Stimulated activated CD8-positive, alpha-beta memory T cell treated with anti-CD3 and anti-CD28 coated beads, Interleukin-15, amount 100 ng/mL, for 24 hours (primary cell): ENCODE measurements around the gene ELAC1.
"Not testable (repeated sequence)": the region's sequence is repeated elsewhere in the genome, so short reads cannot be mapped to it uniquely, and the experiment has no call there.

Experiments used
- DNase-seq: peaks from one replicate; pipeline ENCODE4 v3.0.0-alpha.2; 2020; ENCODE audit warnings: low read depth

Gene ELAC1, protein sequence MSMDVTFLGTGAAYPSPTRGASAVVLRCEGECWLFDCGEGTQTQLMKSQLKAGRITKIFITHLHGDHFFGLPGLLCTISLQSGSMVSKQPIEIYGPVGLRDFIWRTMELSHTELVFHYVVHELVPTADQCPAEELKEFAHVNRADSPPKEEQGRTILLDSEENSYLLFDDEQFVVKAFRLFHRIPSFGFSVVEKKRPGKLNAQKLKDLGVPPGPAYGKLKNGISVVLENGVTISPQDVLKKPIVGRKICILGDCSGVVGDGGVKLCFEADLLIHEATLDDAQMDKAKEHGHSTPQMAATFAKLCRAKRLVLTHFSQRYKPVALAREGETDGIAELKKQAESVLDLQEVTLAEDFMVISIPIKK

DNA sequence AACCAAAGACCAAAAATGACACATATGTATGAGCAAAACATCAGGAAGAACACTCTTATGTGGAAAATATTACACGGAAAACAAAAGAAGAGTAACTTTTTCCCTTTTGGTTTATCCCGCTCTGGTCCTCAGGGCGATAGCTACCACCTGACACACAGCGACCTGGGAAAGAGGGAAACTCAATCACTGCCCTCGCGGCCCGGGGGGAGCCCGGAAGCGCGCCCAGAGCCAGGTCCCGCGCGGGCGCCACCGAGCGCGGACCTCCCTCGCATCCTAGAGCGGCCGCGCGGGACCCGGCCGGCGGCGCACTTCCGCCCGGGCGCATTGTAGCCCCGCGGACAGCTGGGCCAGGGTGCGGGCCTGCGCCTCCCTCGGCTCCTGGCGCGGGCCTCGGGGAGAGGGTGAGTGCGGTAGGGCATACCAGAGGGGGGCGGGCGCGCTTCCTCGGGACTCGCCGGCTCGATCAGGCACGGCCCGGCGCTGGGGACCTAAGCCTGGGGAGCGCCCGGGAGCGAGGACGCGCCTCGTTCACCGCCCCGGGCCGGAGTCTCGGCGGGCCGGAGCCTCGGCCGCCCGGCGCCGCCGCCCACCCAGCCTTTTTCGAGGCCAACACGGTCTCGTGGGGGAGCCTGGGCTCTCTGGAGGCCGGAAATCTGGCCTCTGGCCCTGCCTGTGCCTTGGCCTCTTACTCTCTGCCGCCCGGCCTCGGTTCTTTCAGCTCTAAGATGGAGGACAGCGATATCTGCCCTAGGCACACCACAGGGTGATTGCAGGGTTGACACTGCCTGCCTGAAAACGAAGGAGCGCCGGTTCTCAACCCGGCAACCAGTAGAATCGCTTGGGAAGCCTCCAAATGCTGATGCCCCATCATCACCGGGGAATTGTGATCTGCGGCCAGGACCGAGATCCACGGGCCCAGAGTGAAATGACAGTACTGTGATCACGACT, at the start of gene ELAC1:
Gene ELAC1 (plus strand): TSS at position 327 of the 948 bp plus-strand sequence. CDS start 6,365 bp downstream, outside the sequence.
- DNase-seq, result peak; percentile 47

DNA sequence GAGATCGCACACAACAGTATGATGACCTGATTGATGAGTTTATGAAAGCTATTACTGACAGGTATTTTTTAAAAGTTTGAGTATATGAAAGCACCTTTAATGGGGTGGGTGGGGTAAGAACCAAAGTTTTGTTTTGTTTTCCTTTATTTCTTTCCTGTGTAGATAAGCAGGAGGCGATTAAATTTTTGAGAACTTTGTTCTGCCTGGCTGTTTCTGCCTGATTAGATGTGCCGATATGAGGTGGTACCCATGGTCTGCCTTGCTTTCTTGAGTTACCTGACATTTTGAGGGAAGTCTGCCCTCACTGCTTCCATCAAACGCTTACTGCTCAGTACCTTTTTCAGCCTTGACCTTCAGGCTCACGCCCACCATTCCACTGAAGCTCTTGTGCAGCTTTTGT, 49.7 kb upstream of the ELAC1 start:
- no peak for DNase-seq

DNA sequence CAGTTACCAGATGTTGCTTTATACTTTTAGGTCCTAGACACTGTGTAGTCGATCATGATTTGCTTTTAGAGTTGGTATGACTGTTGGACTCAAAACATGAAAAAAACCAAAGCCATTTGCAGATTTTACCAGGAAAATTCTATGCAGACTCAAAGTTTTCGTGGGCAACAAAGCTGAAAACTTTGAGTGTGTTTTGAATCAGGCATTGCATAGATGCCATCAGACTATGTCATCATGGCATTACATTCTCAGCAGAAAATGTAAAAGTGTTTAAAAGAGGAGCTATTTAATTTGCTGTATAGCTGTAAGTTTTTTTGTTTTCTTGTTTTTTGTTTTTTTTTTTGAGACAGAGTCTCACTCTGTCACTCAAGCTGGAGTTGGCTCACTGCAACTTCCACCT, 43.5 kb upstream of the ELAC1 start:
- no peak for DNase-seq

DNA sequence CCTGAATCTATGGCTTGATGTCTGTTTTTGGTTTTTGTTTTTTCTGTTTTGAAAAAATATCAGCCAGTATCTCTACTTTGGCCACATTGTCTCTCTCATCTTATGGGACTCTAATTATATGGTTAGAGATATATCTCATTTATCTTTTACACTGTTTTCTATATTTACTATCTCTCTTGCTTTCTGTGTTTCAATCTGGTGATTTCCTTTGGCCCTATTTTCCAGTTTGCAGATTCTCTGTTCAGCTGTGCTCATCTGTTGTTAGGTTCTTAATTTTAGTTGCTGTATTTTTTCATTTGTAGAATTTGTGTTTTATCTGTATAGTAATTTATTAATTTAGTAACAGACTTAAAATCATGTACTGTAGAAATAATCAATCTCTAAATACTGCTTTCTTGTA, 41.3 kb upstream of the ELAC1 start:
- no peak for DNase-seq

DNA sequence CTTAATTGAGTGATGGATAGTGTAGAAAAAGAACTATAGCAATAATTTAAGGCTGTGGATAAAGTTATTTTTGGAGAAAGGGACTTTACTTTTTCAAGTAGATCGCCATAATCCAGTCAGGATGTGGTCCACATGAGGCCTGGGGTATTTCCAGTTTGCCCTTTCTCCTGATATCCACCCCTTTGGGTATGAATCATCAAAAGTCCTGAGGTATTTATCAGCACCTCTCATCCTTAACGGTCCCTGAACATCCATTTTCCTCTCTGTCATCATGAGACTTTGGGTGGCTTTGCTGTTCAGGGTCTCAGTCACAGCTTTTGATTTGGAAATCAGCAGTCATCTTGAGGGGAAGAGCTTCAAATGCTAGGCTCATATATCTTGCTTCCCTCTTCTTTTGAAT, 39.3 kb upstream of the ELAC1 start:
- DNase-seq, result no peak

DNA sequence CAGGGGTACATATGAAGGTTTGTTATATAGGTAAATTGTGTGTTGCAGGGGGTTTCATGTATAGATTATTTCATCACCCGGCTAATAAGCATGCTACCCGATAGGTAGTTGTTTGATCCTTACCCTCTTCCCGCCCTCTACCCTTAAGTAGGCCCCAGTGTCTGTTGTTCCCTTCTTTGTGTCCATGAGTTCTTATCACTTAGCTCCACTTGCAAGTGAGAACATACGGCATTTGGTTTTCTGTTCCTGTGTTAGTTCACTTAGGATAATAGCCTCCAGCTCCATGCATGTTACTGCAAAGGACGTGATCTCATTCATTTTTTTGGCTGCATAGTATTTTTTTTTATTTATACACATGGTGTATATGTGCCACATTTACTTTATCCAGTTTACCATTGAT, 34.2 kb upstream of the ELAC1 start:
- DNase-seq, result no peak

DNA sequence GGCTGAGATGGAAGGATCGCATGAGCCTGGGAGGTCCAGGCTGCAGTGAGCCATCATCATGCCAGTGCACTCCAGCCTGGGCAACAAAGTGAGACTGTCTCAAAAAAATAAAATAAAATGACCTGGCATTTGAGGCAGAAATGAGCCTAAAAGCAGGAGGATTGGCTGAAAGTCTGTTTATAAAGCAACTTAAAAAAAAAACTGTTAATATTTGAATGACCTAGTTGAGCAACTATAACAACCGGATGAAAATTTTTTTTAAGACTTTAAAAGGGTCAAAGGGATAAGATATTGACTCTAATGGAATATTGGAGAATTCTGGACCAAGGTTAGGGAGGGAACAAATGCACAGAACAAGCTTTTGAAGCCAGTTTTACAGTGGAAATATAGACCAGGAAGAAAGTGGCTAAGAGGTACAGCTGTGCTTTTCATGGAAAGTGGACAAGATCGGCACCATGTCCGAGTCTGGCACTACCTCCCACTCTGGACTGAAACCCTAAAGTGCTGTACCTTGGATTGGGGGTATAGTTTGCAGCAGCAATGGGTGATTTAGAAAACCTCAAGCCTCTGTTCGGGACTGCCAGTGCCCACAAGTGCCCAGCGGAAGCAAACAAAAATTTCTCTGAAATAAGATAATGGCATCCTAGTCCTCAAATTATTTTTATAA, 33.2 kb upstream of the ELAC1 start:
- DNase-seq, result no peak

DNA sequence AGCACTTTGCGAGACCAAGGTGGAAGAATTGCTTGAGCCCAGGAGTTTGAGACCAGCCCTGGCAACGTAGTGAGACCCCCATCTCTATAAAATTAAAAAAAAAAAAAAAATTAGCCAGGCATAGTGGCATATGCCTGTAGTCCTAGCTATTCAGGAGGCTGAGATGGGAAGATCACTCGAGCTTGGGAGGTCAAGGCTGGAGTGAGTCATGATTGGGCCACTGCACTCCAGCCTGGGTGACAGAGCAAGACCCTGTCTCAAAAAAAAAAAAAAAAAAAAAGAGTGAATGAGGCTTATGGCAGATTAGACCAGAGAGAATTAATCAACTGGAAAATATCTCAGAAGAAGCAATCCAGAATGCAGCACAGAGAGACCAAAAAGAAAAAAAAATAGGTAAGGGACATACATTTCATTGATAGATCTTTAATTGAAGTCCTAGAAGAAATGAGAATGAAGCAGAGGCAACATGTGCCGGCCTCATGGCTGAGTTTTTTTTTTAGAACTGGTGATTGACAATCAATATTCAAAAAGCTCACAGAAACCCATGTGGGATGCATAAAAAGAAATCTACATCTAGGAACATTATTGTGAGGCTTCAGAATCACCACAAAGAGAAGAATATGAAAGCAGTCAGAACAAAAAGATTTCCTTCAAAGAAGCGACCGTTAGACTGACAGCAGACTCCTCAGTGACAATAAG, 32.2 kb upstream of the ELAC1 start:
- DNase-seq, result no peak

DNA sequence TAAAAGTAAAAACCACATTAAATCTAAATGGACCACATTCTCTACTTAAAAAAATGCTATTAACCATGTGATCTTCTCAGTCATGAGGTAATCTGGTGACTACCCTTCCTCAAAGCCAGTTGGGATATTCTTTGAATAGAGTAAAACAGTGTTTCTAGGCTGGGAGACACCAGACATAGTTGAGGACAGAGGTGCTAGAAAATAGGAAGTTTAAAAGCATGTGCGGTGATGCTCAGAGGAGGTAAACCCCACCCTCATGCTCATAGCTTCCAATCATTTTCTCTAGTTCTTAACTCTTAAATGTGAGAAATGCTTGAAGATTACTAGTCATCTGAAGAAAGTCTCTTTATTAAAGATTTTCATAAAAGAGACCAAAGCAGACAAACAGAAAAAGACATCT, 30.7 kb upstream of the ELAC1 start:
- DNase-seq, result no peak

DNA sequence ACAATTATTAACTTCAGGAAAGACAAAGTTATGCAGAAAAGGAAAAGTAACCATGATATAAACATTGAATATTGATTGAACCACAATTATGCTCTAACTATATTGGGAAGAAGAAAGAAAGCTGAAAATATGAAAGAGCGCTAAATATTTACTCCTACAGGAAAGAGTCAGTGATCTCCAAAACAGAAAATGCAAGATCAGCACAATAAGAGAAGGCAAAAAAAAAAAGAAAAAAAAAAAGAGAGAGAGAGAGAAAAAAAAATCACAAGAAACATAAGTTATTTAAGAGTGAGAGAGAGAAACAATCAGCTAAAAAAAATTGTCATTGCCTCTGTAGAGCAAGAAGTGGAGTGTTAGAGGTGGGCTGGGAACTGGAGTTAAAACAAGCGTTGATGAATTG, 28.9 kb upstream of the ELAC1 start:
- no peak for DNase-seq

DNA sequence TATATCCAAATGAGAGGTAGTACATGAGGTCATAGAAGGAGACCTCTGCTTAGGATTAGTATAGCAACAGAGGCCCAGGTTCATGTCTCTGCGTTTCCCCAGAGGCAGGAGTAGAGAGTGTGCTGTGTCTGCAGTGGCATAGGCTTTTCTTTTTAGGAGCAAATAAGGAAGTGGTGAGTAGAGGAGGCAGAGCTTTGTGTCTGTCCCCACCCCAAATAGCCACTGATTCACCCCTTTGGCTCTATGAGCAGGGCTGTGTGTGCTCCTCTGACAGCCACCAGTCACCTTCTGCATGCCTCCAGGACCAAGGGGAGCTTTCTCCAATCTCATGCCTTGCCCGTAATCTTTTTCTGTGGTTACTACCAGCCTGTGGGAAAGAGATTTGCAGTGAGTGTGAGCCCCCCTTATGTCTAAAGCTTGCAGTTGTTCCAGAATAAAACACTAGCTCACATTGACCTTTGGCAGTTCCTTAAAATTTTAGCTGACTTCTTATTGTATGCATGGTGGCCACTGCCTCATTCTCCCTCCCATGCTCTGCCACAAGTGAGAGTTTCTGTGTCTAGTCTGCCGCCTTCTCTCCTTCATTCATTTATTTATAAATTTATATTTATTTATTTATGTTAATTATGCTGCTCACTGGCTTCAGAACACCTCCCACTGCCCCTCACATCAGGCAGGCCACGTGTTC, 23.5 kb upstream of the ELAC1 start:
- no peak for DNase-seq

DNA sequence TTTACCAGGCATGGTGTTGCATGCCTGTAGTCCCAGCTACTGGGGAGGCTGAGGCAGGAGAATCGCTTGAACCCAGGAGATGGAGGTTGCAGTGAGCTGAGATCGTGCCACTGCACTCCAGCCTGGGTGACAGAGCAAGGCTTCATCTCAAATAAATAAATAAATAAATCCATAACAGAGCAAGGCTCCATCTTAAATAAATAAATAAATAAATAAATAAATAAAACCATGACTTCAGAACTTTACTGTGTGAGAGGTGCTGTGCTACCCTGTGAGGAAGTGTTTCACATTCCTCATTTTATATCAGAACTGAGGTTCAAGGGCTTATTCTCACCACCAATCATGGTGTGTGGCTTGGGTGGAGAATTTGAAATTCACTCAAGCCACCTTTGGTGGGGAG, 21.9 kb upstream of the ELAC1 start:
- not testable (repeated sequence) for DNase-seq

DNA sequence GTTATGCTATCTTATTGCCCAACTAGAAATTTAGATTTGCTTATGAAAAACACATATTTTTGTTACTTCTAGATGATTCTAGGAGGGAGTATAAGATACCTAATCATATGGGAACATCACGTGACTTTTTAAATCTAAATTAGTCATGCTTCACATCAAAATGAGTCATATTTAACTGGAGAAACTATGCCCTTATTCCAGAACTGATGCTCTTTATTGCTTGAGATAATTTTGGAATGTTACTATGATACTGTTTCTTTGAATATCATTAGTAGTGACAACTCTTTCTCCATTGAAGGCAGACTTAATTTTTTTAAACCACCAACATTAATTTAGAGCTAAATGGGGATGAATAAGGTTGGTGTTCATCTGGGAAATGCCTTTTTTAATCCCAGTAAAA, 19.9 kb upstream of the ELAC1 start:
- no peak for DNase-seq

DNA sequence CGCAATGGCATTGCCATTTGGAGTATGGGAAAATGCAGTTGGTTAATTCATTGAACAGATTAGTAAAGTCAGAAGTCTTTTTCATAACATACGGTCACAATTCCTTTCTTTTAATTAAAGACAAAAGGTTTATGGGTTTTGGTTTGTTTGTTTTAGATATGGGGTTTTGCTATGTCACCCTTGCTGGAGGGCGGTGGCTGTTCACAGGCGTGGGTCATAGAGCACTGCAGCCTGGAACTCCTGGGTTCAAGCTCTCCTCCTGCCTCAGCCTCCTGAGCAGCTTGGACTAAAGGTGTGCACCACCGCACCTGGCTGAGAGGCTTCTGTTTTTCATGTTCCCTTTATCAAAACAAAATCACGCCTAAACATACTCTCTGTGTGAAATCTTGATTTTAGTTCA, 18.7 kb upstream of the ELAC1 start:
- DNase-seq, result no peak

DNA sequence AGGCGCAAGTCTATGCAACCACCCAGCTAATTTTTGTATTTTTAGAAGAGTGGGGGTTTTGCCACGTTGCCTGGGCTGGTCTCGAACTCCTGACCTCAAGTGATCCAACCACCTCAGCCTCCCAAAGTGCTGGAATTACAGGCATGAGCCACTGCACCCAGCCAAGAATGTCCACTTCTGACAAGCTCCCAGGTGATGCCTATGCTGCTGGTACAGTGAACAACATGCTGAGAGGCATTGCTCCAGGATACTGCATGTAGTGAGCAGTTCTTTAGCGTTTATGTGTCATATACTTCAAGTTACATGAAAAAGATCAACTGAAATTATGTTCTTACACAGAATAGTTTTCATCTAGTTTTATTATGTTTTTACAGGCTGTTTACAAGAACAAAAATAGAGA, 17.2 kb upstream of the ELAC1 start:
- no peak for DNase-seq

DNA sequence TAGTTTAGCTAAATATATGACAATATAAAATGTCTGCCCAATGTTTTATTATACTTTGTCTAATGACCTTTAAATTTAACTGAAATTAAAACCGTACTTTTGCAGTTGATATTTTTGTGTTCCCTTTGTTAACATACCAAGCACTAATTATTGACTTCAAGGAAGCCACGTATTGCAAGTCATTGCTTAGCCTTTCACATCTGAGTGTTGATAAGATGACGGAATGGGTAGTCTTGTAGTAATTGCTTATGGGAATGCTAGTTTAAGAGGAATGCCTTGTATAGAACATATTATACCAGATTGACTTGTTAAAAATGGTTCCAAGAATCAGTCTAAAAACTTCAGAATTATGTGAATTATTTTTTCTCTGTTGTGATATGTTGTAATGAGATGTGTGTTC, 14.0 kb upstream of the ELAC1 start:
- DNase-seq, result no peak

DNA sequence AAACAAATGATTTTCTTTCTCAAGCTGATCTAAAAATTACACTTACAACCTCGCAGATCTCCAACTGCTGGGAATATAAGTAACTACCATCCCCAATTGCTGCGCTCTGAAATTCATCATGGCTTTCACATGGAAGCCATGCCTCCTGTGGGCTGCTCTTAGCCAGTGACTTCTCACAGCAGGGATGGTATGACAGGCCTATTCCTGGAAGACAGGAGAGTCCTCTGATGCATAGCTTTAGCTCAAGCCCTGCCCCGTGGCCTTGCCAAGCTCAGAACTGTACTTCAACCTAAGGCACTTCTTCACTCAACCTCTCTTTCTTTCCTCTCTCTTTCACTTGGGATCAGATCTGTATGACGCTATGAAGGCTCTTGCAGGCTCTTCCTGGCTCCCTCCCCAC, 12.6 kb upstream of the ELAC1 start:
- no peak for DNase-seq

DNA sequence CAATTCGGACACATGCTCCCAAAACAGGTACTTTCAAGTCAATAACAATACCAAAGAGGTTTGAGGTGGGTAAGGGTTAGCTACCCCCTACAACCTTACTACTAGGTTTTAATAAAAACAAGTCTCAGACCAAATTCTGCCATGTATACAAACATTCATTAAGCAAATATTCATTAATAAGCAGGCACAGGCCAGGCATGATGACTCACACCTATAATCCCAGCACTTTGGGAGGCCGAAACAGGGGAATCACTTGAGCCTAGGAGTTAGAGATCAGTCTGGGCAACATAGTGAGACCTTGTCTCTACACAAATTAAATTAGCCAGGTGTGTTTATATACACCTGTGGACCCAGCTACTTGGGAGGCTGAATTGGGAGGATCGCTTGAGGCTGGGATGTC, 11.7 kb upstream of the ELAC1 start:
- no peak for DNase-seq

DNA sequence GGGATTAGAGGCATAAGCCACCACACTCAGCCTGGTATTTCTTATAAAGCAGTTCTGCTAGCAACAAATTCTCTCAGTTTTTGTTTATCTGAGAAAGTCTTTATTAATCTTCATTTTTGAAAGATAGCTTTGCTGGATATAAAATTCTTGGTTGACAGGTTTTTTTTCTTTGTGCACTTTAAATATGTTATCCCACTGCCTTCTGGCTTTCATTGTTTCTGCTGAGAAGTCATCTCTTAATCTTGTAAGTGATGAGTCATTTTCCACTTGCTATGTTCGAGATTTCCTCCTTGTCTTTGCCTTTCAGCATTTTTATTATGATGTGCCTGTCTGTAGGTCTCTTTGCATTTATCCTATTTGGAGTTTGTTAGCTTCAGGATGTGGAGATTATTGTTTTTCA, 5.9 kb upstream of the ELAC1 start:
- no peak for DNase-seq

DNA sequence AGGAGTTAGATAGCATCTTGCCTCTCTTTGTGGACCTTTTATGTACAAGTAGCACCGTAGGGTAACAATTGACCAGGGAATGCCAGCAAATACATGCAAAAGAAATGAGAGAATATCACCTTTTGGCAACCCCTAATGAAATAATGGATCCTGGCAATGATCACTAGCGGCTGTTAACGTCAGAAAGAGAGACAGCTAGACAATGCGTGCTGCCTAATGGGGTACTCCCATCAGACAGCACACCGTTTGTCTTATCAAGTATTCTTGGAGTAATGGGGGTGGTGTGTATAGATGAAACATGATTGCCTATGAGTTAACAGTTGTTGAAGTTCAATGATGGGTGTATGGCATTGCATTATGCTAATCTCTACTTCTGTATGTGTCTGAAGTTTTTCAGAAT, 1.6 kb downstream of the ELAC1 start:
- no peak for DNase-seq

DNA sequence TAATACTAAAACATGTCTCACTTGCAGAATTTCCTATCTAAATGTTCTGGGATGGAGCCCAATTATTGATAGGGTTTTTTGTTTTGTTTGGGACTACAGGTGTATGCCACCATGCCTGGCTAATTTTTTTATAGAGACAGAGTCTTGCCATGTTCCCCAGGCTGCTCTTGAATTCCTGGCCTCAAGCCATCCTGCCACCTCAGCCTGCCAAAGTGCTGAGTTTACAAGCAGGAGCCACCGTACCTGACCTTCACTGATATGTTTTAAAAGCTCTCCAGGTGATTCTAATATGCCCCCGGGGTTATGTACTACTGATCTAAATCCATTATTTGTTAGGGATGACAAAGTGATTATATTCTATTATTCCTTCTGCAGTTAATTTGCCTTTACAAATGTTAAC, 2.2 kb downstream of the ELAC1 start:
- DNase-seq, result no peak

DNA sequence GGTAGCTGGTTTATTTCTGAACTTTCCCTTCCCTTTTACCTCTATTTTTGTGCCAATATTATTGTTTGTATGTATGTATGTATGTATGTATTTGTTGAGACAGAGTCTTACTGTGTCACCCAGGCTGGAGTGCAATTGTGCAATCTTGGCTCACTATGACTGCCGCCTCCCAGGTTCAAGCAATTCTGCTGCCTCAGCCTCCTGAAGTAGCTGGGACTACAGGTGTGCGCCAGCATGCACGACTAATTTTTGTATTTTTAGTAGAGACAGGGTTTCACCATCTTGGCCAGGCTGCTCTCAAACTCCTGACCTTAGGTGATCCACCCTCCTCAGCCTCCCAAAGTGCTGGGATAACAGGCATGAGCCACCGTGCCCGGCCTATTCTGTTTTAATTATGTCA, 4.6 kb downstream of the ELAC1 start:
- not testable (repeated sequence) for DNase-seq
